ENCODE results near the gene KCNJ6.

DNA sequence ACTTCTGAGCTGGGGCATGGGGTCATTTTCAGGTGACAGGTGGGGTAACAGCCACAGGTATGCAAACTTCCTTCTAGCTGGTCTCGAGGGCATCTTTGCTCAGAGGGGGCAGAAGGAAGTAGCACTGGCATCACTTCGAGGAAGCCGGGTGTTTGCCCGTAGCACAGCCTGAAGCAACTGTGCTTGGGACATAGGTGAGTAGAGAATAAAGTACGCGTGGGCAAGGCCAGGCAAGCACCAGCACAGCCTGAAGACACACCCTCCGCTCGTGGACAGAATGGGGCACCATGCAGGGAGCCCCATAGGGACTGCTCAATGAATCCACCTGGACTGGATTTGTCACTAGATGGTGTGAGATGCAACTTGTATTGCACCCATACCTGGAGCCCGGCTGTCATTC, 167.1 kb downstream of the KCNJ6 start:
- TF ChIP-seq, protein P1, sequence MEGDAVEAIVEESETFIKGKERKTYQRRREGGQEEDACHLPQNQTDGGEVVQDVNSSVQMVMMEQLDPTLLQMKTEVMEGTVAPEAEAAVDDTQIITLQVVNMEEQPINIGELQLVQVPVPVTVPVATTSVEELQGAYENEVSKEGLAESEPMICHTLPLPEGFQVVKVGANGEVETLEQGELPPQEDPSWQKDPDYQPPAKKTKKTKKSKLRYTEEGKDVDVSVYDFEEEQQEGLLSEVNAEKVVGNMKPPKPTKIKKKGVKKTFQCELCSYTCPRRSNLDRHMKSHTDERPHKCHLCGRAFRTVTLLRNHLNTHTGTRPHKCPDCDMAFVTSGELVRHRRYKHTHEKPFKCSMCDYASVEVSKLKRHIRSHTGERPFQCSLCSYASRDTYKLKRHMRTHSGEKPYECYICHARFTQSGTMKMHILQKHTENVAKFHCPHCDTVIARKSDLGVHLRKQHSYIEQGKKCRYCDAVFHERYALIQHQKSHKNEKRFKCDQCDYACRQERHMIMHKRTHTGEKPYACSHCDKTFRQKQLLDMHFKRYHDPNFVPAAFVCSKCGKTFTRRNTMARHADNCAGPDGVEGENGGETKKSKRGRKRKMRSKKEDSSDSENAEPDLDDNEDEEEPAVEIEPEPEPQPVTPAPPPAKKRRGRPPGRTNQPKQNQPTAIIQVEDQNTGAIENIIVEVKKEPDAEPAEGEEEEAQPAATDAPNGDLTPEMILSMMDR (IDR thresholded peaks at IDR 0.05): no peak
- no peak for TF ChIP-seq POLR2A (IDR thresholded peaks at IDR 0.05)

Measured in testis (tissue), 2 donors.